ENCODE measurements around the gene ADAM19.

The ADAM19 gene

GRCh38 chr5:157596487-157596886 lies 20.9 kb upstream of the ADAM19 start:
- no peak for DNase-seq

GRCh38 chr5:157594675-157595459 lies 19.3 kb upstream of the ADAM19 start:
- no peak for DNase-seq

- DNase-seq = no peak
These were observed 18.7 kb upstream of the ADAM19 start for GRCh38 chr5:157594257-157594656.

GRCh38 chr5:157593052-157593757 lies 17.6 kb upstream of the ADAM19 start:
- no peak for DNase-seq

GRCh38 chr5:157592594-157592993 lies 17.0 kb upstream of the ADAM19 start:
- DNase-seq = no peak

- DNase-seq = no peak
These were observed 14.9 kb upstream of the ADAM19 start for GRCh38 chr5:157590478-157590877.

- no peak for DNase-seq
These were observed 9.1 kb upstream of the ADAM19 start for GRCh38 chr5:157584628-157585027.

- DNase-seq = no peak
These were observed 7.4 kb upstream of the ADAM19 start for GRCh38 chr5:157582731-157583620.

- no peak for DNase-seq
These were observed 6.3 kb upstream of the ADAM19 start for GRCh38 chr5:157581901-157582300.

GRCh38 chr5:157578079-157578780 lies 2.7 kb upstream of the ADAM19 start:
- no peak for DNase-seq

GRCh38 chr5:157576678-157577077 lies 1.1 kb upstream of the ADAM19 start:
- DNase-seq = no peak

- peak; percentile 31 for DNase-seq
These were observed 857 bp downstream of the ADAM19 start for GRCh38 chr5:157574456-157575380.

GRCh38 chr5:157571357-157571827 lies 4.2 kb downstream of the ADAM19 start:
- no peak for DNase-seq

GRCh38 chr5:157570531-157571200 lies 4.9 kb downstream of the ADAM19 start:
- no peak for DNase-seq

- no peak for DNase-seq
These were observed 6.9 kb downstream of the ADAM19 start for GRCh38 chr5:157568720-157569119.

GRCh38 chr5:157568222-157568621 lies 7.4 kb downstream of the ADAM19 start:
- no peak for DNase-seq

- no peak for DNase-seq
These were observed 8.6 kb downstream of the ADAM19 start for GRCh38 chr5:157566902-157567489.

- no peak for DNase-seq
These were observed 11.5 kb downstream of the ADAM19 start for GRCh38 chr5:157563929-157564716.

- DNase-seq = no peak
These were observed 12.1 kb downstream of the ADAM19 start for GRCh38 chr5:157563373-157563928.
